Activated T-cell treated with anti-CD3 and anti-CD28 coated beads, Interleukin-2, amount 50 U/mL, for 4 hours (primary cell): ENCODE data around the gene FAM89A. TPM values are rescaled to one million over a fixed set of nuclear protein-coding genes. Genes with fewer than 3 reads are reported as not detected.
"Not testable (repeated sequence)": the region's sequence is repeated elsewhere in the genome, so short reads cannot be mapped to it uniquely, and the experiment has no call there.

ENCODE experiments used
- ATAC-seq, 2 donors: fragments of 200-7000 bp; cut with Tn5 transposase; one replicate each; pipeline ENCODE4 v1.10.0; 2021
- DNase-seq: peaks from one replicate; pipeline ENCODE4 v3.0.0-alpha.2; 2020
- H3K27me3 Mint-ChIP-seq: one replicate; pipeline ENCODE4 v1.8.0; 2021; ENCODE audit warnings: low read depth, mixed read lengths
- H3K36me3 Mint-ChIP-seq: one replicate; pipeline ENCODE4 v1.8.0; 2022; ENCODE audit warnings: mixed read lengths; ENCODE audit not compliant: insufficient read depth
- H3K4me1 Mint-ChIP-seq: one replicate; pipeline ENCODE4 v1.8.0; 2021; ENCODE audit warnings: low read depth, mixed read lengths
- H3K4me3 Mint-ChIP-seq: one replicate; pipeline ENCODE4 v1.8.0; 2021; ENCODE audit warnings: mild to moderate bottlenecking, moderate library complexity, mixed read lengths
- H3K9me3 Mint-ChIP-seq: one replicate; pipeline ENCODE4 v1.8.0; 2021; ENCODE audit warnings: mixed read lengths
- total RNA-seq, 3 donors: library from RNA; stranded (reverse); gene quantifications; one replicate each; pipeline ENCODE4 v1.2.1, GENCODE V29; 2021

Gene FAM89A
- total RNA-seq, 3 donors from 2014 or later: 18.1 to 18.9 (median 18.8) TPM

DNA sequence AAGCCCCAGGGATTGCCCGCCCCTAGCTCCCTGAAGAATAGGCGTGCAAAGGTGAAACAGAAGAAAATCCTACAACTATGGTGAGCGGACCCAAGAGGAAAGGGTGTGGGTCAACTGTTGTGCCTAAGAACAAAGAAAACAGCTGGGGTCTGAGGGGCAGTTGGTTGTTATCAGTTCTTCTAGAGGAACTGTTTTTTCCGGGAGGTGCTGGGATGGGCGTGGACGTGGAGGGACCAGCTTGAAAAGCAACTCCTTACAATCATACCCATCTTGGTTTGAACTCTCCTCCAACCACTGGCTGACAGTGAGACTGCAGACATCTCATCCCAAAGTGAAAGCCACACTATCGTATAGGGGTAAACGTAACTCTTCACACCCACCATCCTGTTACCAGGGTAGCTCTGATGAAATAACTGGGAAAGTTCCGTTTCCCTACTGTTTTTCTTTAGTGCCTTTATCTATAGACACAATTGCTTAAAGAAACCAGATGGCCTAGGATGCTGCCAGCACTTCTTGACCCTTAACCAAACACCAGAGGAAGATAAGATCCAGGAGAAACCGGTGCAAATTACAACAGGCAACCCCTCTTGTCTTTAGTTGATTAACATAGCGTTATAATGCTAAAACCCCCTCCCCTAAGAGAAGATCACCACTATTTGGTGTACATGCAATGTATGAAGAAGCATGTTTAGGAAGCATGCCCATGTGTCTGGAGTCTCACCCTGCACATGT lies 25.6 kb upstream of the FAM89A start:
- H3K4me1 Mint-ChIP-seq: no peaks in the 10 kb centered on the region
- no peak for ATAC-seq
- H3K9me3 Mint-ChIP-seq: no peaks in the 10 kb centered on the region
- H3K36me3 Mint-ChIP-seq: no peaks in the 10 kb centered on the region
- DNase-seq: no peak
- peaks cover 8% of the 10 kb centered on the region for H3K27me3 Mint-ChIP-seq
- no peak overlapping the region for H3K4me3 Mint-ChIP-seq

DNA sequence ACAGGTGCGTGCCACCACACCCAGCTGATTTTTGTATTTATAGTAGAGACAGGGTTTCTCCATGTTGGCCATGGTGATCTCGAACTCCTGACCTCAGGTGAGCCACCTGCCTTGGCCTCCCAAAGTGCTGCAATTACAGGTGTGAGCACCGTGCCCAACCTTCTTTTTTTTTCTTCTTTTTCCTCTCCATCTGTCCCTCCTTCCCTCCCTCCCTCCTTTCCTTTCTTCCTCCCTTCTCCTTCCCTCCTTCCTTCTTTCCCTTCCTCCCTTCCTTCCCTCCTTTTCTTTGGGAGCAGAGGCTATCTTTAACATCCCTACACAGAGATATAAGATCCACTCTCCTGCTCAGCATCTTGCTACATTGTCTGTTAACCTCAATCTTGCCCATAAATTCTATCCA lies 24.4 kb upstream of the FAM89A start:
- Mint-ChIP-seq H3K4me1 (no peaks in the 10 kb centered on the region), H3K27me3 (peaks cover 4% of the 10 kb centered on the region), H3K9me3 (no peaks in the 10 kb centered on the region), H3K36me3 (no peaks in the 10 kb centered on the region), H3K4me3 (no peak overlapping the region)
- ATAC-seq: no peak
- DNase-seq: no peak

DNA sequence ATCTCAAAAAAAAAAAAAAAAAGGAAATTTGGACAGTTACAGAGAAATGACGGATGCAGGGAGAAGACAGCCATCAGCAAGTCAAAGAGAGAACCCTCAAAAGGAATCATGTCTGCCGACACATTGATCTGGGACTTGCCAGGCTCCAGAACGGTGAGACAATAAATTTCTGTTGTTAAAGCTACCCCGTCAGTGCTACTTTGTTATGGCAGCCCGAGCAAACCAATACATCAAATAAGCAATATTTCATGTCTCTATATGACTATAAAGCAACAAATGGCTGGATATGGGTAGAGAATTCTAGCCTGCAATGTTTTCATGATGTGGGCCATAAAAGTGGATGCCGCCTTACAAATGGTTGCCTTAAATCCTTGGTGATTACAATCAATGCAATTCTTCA lies 23.3 kb upstream of the FAM89A start:
- no peak overlapping the region for H3K4me3 Mint-ChIP-seq
- ATAC-seq (no peak), DNase-seq (no peak)
- H3K27me3 Mint-ChIP-seq: peaks cover 9% of the 10 kb centered on the region
- H3K36me3 Mint-ChIP-seq: no peaks in the 10 kb centered on the region
- H3K4me1 Mint-ChIP-seq: no peaks in the 10 kb centered on the region
- no peaks in the 10 kb centered on the region for H3K9me3 Mint-ChIP-seq

DNA sequence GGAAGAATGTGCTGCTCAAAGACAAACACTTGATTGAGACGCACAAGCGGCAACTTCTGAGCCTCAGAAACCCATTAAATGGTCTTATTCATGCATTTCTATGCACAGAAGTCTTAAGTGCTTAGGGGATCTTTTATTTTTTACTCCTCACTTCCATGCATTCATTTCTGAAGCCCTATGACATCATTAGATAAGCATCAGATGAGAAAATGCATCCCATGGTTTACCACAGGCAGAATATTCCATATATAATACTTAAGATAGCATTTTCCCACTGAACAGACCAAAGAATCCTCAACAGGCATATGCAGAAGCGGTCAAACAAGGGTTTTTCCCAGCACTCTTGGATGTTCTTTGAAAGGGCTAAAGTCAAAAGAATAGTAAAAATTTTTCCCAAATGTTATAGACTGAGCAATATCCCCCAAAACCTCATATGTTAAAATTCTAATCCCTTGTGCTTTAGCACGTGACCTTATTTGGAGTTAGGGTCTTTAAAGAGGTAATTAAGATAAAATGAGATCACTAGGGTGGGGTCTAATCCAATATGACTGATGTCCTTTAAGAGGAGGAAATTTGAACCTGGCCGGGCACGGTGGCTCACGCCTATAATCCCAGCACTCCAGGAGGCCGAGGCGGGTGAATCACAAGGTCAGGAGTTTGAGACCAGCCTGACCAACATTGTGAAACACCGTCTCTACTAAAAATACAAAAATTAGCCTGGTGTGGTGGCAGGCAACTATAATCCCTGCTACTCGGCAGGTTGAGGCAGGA lies 22.6 kb upstream of the FAM89A start:
- DNase-seq (no peak), ATAC-seq (no peak)
- H3K4me3 Mint-ChIP-seq: no peak overlapping the region
- H3K9me3 Mint-ChIP-seq: no peaks in the 10 kb centered on the region
- no peaks in the 10 kb centered on the region for H3K36me3 Mint-ChIP-seq
- H3K4me1 Mint-ChIP-seq: no peaks in the 10 kb centered on the region
- peaks cover 11% of the 10 kb centered on the region for H3K27me3 Mint-ChIP-seq

DNA sequence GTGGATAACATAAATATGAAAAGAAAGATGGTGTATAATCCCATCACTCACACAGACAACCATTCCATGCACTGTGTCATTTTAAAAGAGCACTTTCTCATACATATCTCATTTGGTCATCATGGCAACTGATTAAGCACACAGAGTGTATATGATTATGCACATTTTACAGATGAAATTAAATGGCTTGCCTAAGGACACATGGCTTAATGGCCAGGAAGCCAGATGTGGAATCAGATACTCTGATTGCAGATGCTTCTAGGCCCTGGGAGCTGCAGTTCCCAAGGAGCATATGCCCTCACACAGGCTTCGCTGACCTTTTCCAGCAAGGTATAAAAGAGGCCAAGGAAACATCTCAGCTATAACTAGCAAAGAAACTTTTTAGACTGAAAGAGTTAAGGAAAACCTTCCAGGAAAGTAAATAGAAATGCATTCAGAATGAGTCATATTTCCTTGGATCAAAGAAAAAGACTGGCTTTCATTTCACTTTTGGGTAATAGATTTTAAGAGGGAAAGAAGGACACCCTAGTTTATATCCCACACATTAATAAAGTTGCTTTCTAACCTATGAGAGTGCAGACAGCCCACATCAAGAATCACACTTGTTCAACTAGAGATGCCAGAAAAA lies 19.6 kb upstream of the FAM89A start:
- ATAC-seq: no peak
- DNase-seq: no peak

DNA sequence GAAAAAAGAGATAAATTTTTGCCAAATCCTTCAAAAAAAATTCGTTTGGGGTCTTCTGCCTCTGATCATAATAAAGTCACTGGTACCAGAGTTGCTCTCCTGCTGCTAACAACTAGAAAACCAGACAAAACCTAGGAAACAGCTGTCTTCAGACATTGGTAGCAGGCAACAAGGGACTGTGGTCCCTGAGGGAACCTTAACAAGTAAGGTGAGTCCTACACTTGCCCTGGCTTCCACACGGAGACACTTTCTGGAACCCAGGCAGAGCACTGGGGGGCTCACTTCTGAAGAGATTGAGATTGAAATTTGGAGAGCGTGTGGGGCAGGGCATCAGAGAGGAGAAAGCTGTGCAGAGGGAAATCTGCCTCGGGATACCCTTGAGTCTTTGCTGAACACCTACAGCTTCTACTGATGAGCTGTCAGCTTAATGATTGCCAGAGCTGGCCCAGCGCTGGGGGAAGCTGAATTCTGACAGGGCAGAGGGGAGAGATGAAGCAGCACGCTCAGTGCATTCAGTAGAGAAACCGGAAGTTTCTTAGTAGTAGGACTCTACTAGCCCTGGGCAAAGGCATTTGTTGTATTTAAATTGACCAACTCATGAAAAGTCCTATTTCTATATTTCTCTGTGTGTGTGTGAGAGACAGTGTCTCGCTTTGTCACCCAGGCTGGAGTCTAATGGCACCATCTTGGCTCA lies 18.5 kb upstream of the FAM89A start:
- DNase-seq (no peak), ATAC-seq (no peak)
- H3K9me3 Mint-ChIP-seq: peaks cover 6% of the 10 kb centered on the region
- peaks cover 8% of the 10 kb centered on the region for H3K27me3 Mint-ChIP-seq
- H3K4me3 Mint-ChIP-seq: no peak overlapping the region
- H3K4me1 Mint-ChIP-seq: peaks cover 5% of the 10 kb centered on the region
- no peaks in the 10 kb centered on the region for H3K36me3 Mint-ChIP-seq

More for the DNA sequence above, 19.6 kb upstream of the FAM89A start:
- H3K4me1 Mint-ChIP-seq: no peaks in the 10 kb centered on the region
- peaks cover 8% of the 10 kb centered on the region for H3K27me3 Mint-ChIP-seq
- H3K9me3 Mint-ChIP-seq: peaks cover 6% of the 10 kb centered on the region
- H3K4me3 Mint-ChIP-seq: no peak overlapping the region
- H3K36me3 Mint-ChIP-seq: no peaks in the 10 kb centered on the region

DNA sequence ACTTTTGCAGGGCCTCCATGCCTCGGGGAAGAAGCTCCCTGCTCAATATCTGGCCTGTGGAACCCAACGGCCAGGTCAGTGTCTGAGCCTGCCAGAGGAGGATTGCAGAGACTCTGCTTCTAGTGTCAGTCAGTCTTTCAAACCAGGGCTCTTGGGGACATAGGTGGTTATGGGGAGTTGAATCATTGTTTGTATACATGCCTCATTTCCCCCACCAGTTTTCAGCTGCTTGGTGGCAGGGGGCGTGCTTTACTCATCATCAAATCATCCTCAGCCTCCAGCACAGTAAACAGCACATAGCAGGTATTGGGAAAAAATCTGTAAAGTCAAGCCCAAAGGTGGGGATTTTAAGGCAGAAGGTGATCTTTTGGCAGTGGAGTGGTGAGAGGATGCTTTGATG lies 17.4 kb upstream of the FAM89A start:
- peaks cover 6% of the 10 kb centered on the region for H3K9me3 Mint-ChIP-seq

DNA sequence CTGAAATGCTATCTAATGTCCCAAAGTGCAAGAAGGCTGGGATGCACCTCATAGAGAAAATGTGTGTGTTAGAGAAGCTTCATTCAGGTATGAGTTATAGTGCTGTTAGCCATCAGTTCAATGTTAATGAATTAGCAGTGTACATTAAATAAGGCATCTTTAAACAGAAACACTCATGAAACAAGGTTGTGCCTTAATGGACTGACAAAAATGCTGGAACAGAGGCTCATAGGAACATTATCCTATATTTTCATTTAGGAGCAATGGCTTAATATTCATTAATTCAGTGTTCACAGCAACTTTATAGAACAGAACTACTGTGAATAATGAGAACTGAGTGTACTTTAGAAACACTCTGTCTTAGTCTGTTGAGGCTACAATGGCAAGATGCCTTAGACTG lies 15.2 kb upstream of the FAM89A start:
- Mint-ChIP-seq H3K36me3 (no peaks in the 10 kb centered on the region), H3K4me3 (no peak overlapping the region), H3K27me3 (peaks cover 6% of the 10 kb centered on the region), H3K4me1 (peaks cover 12% of the 10 kb centered on the region), H3K9me3 (peaks cover 6% of the 10 kb centered on the region)
- DNase-seq: no peak
- ATAC-seq: no peak

More for the DNA sequence above, 17.4 kb upstream of the FAM89A start:
- Mint-ChIP-seq H3K27me3 (peaks cover 8% of the 10 kb centered on the region), H3K36me3 (no peaks in the 10 kb centered on the region), H3K4me3 (no peak overlapping the region), H3K4me1 (peaks cover 12% of the 10 kb centered on the region)
- DNase-seq (no peak), ATAC-seq (no peak)

DNA sequence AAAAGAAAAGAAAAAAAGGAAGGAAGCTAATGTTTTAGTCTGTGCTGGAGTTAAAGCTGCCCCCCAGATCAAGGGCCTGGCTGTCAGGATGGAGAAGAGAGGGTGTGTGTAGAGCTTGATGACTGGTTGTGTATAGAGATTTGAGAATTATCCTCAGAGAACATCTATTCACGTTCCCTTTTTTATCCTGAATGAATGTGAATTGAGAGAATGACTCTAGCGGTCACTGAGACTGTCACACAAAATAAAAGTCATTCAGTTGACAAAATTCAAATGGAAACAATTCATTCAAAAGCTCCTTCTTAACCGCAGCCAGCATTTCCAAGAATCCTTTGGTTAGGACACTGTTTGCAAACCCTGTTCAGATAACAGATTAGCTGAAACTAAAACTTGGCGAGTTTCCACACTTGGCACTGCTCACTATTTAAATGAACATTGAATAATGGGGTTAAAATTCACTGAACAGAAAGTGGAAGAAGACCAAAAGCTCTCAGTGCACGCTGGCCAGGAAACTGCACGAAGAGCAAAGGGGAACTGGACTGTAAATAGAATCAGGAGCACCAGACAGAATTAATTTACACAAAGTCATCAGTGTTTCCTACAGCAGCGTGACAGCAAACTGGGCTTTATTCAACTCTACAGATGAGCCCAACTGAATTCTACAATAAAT lies 13.6 kb upstream of the FAM89A start:
- no peaks in the 10 kb centered on the region for H3K36me3 Mint-ChIP-seq
- DNase-seq: no peak
- H3K4me3 Mint-ChIP-seq: no peak overlapping the region
- peaks cover 8% of the 10 kb centered on the region for H3K27me3 Mint-ChIP-seq
- ATAC-seq: peak; percentile 56 to 60
- peaks cover 6% of the 10 kb centered on the region for H3K9me3 Mint-ChIP-seq
- peaks cover 12% of the 10 kb centered on the region for H3K4me1 Mint-ChIP-seq

DNA sequence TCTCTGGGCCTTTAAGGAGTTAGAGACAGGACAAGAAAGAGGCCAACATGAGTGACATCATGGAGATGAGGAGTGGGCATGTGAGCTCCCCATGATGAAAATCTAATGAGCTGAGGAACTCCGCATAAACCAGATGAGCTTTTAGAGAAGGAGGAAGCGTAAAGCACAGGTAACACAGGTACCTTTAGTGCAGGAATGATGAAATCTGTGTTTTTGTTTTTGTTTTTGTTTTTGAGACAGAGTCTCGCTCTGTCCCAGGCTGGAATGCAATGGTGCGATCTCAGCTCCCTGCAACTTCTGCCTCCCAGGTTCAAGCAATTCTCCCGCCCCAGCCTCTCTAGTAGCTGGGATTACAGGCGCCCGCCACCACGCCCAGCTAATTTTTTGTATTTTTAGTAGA lies 12.7 kb upstream of the FAM89A start:
- no peak for DNase-seq
- no peak overlapping the region for H3K4me3 Mint-ChIP-seq
- peaks cover 12% of the 10 kb centered on the region for H3K4me1 Mint-ChIP-seq
- ATAC-seq: no peak
- peaks cover 6% of the 10 kb centered on the region for H3K9me3 Mint-ChIP-seq
- no peaks in the 10 kb centered on the region for H3K36me3 Mint-ChIP-seq
- peaks cover 8% of the 10 kb centered on the region for H3K27me3 Mint-ChIP-seq

DNA sequence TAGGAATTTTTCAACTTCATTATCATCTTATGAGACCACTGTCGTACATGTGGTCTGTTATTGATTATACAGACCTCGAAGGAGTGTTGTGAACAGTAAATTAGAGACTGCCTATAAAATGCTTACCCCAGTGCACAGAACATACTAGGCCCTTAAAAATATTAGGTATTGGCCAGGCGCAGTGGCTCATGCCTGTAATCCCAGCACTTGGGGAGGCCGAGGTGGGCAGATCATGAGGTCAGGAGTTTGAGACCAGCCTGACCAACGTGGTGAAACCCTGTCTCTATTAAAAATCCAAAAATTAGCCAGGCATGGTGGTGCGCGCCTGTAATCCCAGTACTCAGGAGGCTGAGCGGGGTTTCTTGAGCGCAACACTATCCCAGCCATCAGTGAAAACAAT lies 10.9 kb upstream of the FAM89A start:
- H3K4me3 Mint-ChIP-seq, DNase-seq, ATAC-seq, H3K9me3 Mint-ChIP-seq, H3K36me3 Mint-ChIP-seq: not testable (repeated sequence)
- peaks cover 12% of the 10 kb centered on the region for H3K4me1 Mint-ChIP-seq
- peaks cover 12% of the 10 kb centered on the region for H3K27me3 Mint-ChIP-seq

DNA sequence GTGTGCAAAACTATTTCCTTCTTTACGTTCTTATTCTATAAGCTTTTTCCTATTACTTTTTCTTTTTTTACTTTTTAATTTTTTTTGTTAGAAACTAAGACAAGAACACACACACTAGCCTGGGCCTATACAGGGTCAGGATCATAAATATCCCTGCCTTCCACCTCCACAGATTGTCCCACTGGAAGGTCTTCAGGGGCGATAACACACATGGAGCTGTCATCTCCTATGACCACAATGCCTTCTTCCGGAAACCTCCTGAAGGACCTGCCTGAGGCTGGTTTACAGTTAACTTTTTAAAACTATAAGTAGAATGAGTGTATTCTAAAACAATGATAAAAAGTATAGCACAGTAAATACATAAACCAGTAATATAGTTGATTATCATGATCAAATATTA lies 10.3 kb upstream of the FAM89A start:
- Mint-ChIP-seq H3K4me1 (peaks cover 13% of the 10 kb centered on the region), H3K9me3 (no peaks in the 10 kb centered on the region), H3K27me3 (peaks cover 13% of the 10 kb centered on the region), H3K36me3 (no peaks in the 10 kb centered on the region), H3K4me3 (no peak overlapping the region)
- no peak for ATAC-seq
- DNase-seq: no peak

DNA sequence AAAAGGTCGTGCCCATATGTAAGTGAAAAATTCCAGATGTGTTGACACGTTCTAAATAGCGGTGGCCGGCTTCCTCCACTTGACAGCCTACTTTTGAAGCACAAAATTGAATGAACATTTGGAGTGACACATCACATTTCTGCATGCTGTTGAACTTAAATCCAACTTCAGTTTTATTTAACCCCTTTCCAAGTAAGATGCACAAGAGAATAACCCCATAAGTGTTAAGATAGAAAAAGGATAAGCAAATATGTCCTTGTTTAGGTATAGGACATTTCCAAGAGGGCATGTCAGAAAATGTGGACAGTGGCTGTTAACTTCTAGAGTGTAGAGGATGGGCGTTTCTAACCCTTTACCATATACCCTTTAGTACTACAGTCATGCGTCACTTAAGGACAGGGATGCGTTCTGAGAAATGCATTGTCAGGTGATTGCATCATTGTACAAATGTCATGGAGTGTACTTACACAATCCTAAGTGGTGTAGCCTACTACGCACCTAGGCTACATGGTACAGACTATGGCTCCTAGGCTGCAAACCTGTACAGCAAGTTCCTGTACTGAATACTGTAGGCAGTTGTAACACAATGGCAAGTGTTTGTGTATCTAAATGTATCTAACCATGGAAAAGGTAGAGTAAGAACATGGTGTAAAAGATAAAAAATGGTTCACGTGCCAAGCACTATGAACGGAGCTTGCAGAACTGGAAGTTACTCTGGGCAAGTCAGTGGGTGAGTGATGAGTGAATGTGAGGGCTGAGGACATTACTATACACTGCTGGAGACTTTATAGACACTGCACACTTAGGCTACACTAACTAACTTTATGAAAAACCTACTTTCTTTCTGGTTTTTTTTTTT lies 9.3 kb upstream of the FAM89A start:
- no peaks in the 10 kb centered on the region for H3K36me3 Mint-ChIP-seq
- H3K4me1 Mint-ChIP-seq: peaks cover 17% of the 10 kb centered on the region
- H3K27me3 Mint-ChIP-seq: peaks cover 16% of the 10 kb centered on the region
- DNase-seq (no peak), ATAC-seq (no peak)
- H3K9me3 Mint-ChIP-seq: peaks cover 6% of the 10 kb centered on the region
- H3K4me3 Mint-ChIP-seq: no peak overlapping the region
